Activated CD4-positive, alpha-beta T cell treated with anti-CD3 and anti-CD28 coated beads, Interleukin-2, amount 10 ng/mL, durations not matched to agents 7 days and 5 days (primary cell): Measurements from ENCODE around the gene RCAN1. TPM values are rescaled to one million over a fixed set of nuclear protein-coding genes. Genes with fewer than 3 reads are reported as not detected.
"Not testable (repeated sequence)": the region's sequence is repeated elsewhere in the genome, so short reads cannot be mapped to it uniquely, and the experiment has no call there.

ENCODE experiments used
- CTCF ChIA-PET: fragments of 350-600 bp; sonication (Branson Sonifier 250); formaldehyde crosslinking; loops from one replicate; lab custom pipeline; 2021; ENCODE audit warnings: antibody characterized with exemption; lab: Charles Lee
- POLR2A ChIA-PET: fragments of 350-600 bp; sonication (Branson Sonifier 250); formaldehyde crosslinking; loops from one replicate; lab custom pipeline; 2021; ENCODE audit warnings: antibody characterized with exemption; lab: Charles Lee
- DNase-seq: peaks from one replicate; pipeline ENCODE4 v3.0.0-alpha.2; 2020
- H3K27ac Mint-ChIP-seq: one replicate; pipeline ENCODE4 v1.8.0; 2021; ENCODE audit warnings: mild to moderate bottlenecking, moderate library complexity, mixed read lengths
- H3K27me3 Mint-ChIP-seq: one replicate; pipeline ENCODE4 v1.8.0; 2021; ENCODE audit warnings: mixed read lengths
- H3K36me3 Mint-ChIP-seq: one replicate; pipeline ENCODE4 v1.8.0; 2021; ENCODE audit warnings: low read depth, mixed read lengths
- H3K4me1 Mint-ChIP-seq: one replicate; pipeline ENCODE4 v1.8.0; 2021; ENCODE audit warnings: mixed read lengths
- H3K4me3 Mint-ChIP-seq: one replicate; pipeline ENCODE4 v1.8.0; 2021; ENCODE audit warnings: mild to moderate bottlenecking, moderate library complexity, mixed read lengths
- H3K9me3 Mint-ChIP-seq: one replicate; pipeline ENCODE4 v1.8.0; 2021; ENCODE audit warnings: mixed read lengths
- total RNA-seq, 2 experiments: library from RNA; stranded (reverse); gene quantifications; one replicate each; pipeline ENCODE4 v1.2.3, GENCODE V29; 2021

RCAN1 gene
- total RNA-seq, 2 experiments from 2014 or later, result 8.0 to 8.2 TPM

GRCh38 chr21:34570313-34570712 is 44.6 kb downstream of the RCAN1 start:
- POLR2A ChIA-PET, result no interaction called here
- no peak for DNase-seq
- Mint-ChIP-seq H3K4me3 (no peak overlapping the region), H3K27ac (no peak overlapping the region), H3K4me1 (no peaks in the 10 kb centered on the region), H3K9me3 (peaks cover 9% of the 10 kb centered on the region), H3K36me3 (peaks cover 4% of the 10 kb centered on the region), H3K27me3 (no peaks in the 10 kb centered on the region)
- CTCF ChIA-PET, result no interaction called here

GRCh38 chr21:34569381-34569979 is 45.4 kb downstream of the RCAN1 start:
- H3K27ac Mint-ChIP-seq, result no peak overlapping the region
- DNase-seq, result no peak
- H3K4me1 Mint-ChIP-seq, result no peaks in the 10 kb centered on the region
- peaks cover 9% of the 10 kb centered on the region for H3K9me3 Mint-ChIP-seq
- H3K4me3 Mint-ChIP-seq, result no peak overlapping the region
- ChIA-PET CTCF (no interaction called here), POLR2A (no interaction called here)
- H3K27me3 Mint-ChIP-seq, result no peaks in the 10 kb centered on the region
- H3K36me3 Mint-ChIP-seq, result peaks cover 4% of the 10 kb centered on the region

GRCh38 chr21:34568801-34569200 is 46.1 kb downstream of the RCAN1 start:
- H3K27ac Mint-ChIP-seq, H3K27me3 Mint-ChIP-seq, H3K4me1 Mint-ChIP-seq, POLR2A ChIA-PET, H3K36me3 Mint-ChIP-seq, DNase-seq, H3K9me3 Mint-ChIP-seq, H3K4me3 Mint-ChIP-seq: not testable (repeated sequence)
- CTCF ChIA-PET, result interaction anchor here (0.6 kb wide), 1 partner anchor 122 kb away, joined by 5 read pairs; no protein-coding TSS in a partner anchor

GRCh38 chr21:34567604-34568155 is 47.2 kb downstream of the RCAN1 start:
- DNase-seq, result no peak
- Mint-ChIP-seq H3K9me3 (peaks cover 8% of the 10 kb centered on the region), H3K4me3 (no peak overlapping the region), H3K36me3 (peaks cover 3% of the 10 kb centered on the region), H3K4me1 (no peaks in the 10 kb centered on the region), H3K27ac (no peak overlapping the region), H3K27me3 (no peaks in the 10 kb centered on the region)
- CTCF ChIA-PET, result no interaction called here
- POLR2A ChIA-PET, result no interaction called here

GRCh38 chr21:34565238-34565637 is 49.7 kb downstream of the RCAN1 start:
- Mint-ChIP-seq H3K4me1 (no peaks in the 10 kb centered on the region), H3K4me3 (no peak overlapping the region), H3K27me3 (no peaks in the 10 kb centered on the region), H3K27ac (no peak overlapping the region), H3K9me3 (peaks cover 5% of the 10 kb centered on the region), H3K36me3 (peaks cover 1% of the 10 kb centered on the region)
- no peak for DNase-seq
- ChIA-PET POLR2A (no interaction called here), CTCF (no interaction called here)

- H3K27ac Mint-ChIP-seq, H3K4me1 Mint-ChIP-seq, H3K4me3 Mint-ChIP-seq, POLR2A ChIA-PET, H3K27me3 Mint-ChIP-seq, H3K9me3 Mint-ChIP-seq, H3K36me3 Mint-ChIP-seq, CTCF ChIA-PET, DNase-seq: not testable (repeated sequence)
Observed at GRCh38 chr21:34563370-34563769, 51.5 kb downstream of the RCAN1 start.

GRCh38 chr21:34561806-34562205 is 53.1 kb downstream of the RCAN1 start:
- Mint-ChIP-seq H3K9me3 (no peaks in the 10 kb centered on the region), H3K27ac (no peak overlapping the region), H3K27me3 (no peaks in the 10 kb centered on the region), H3K4me3 (no peak overlapping the region), H3K36me3 (no peaks in the 10 kb centered on the region), H3K4me1 (no peaks in the 10 kb centered on the region)
- POLR2A ChIA-PET, result no interaction called here
- no peak for DNase-seq
- CTCF ChIA-PET, result no interaction called here

GRCh38 chr21:34560609-34561008 is 54.3 kb downstream of the RCAN1 start:
- CTCF ChIA-PET, result no interaction called here

GRCh38 chr21:34560021-34560420 is 54.9 kb downstream of the RCAN1 start:
- no peak for DNase-seq
- H3K9me3 Mint-ChIP-seq, result peaks cover 3% of the 10 kb centered on the region
- no peaks in the 10 kb centered on the region for H3K4me1 Mint-ChIP-seq
- no peak overlapping the region for H3K4me3 Mint-ChIP-seq
- H3K36me3 Mint-ChIP-seq, result no peaks in the 10 kb centered on the region
- no peak overlapping the region for H3K27ac Mint-ChIP-seq
- no peaks in the 10 kb centered on the region for H3K27me3 Mint-ChIP-seq
- CTCF ChIA-PET, result no interaction called here
- POLR2A ChIA-PET, result no interaction called here

More at GRCh38 chr21:34560609-34561008, 54.3 kb downstream of the RCAN1 start:
- Mint-ChIP-seq H3K4me1 (no peaks in the 10 kb centered on the region), H3K27ac (no peak overlapping the region), H3K9me3 (no peaks in the 10 kb centered on the region), H3K4me3 (no peak overlapping the region), H3K27me3 (no peaks in the 10 kb centered on the region), H3K36me3 (no peaks in the 10 kb centered on the region)
- POLR2A ChIA-PET, result no interaction called here
- DNase-seq, result no peak

GRCh38 chr21:34559089-34559631 is 55.8 kb downstream of the RCAN1 start:
- POLR2A ChIA-PET, result no interaction called here
- Mint-ChIP-seq H3K9me3 (peaks cover 8% of the 10 kb centered on the region), H3K36me3 (no peaks in the 10 kb centered on the region), H3K27ac (no peak overlapping the region), H3K4me1 (no peaks in the 10 kb centered on the region), H3K27me3 (no peaks in the 10 kb centered on the region), H3K4me3 (no peak overlapping the region)
- CTCF ChIA-PET, result no interaction called here
- no peak for DNase-seq

- CTCF ChIA-PET, result interaction anchor here (0.6 to 0.8 kb wide), 2 partner anchors 9 to 1779 kb away, joined by 3 read pairs; no protein-coding TSS in a partner anchor
- H3K36me3 Mint-ChIP-seq, result no peaks in the 10 kb centered on the region
Observed at GRCh38 chr21:34558166-34558565, 56.7 kb downstream of the RCAN1 start.

GRCh38 chr21:34557261-34557660 is 57.7 kb downstream of the RCAN1 start:
- POLR2A ChIA-PET, result no interaction called here
- Mint-ChIP-seq H3K27me3 (no peaks in the 10 kb centered on the region), H3K4me1 (no peaks in the 10 kb centered on the region), H3K9me3 (peaks cover 8% of the 10 kb centered on the region), H3K27ac (no peak overlapping the region), H3K4me3 (no peak overlapping the region), H3K36me3 (no peaks in the 10 kb centered on the region)
- CTCF ChIA-PET, result no interaction called here
- DNase-seq, result no peak

More at GRCh38 chr21:34558166-34558565, 56.7 kb downstream of the RCAN1 start:
- Mint-ChIP-seq H3K4me3 (no peak overlapping the region), H3K9me3 (peaks cover 8% of the 10 kb centered on the region), H3K27ac (no peak overlapping the region), H3K27me3 (no peaks in the 10 kb centered on the region), H3K4me1 (no peaks in the 10 kb centered on the region)
- POLR2A ChIA-PET, result no interaction called here
- DNase-seq, result no peak

GRCh38 chr21:34554670-34555069 is 60.2 kb downstream of the RCAN1 start:
- not testable (repeated sequence) for H3K27me3 Mint-ChIP-seq, H3K27ac Mint-ChIP-seq, DNase-seq, H3K36me3 Mint-ChIP-seq, H3K9me3 Mint-ChIP-seq, H3K4me1 Mint-ChIP-seq, H3K4me3 Mint-ChIP-seq
- ChIA-PET POLR2A (interaction anchor here (0.5 kb wide), 1 partner anchor 28 kb away, joined by 3 read pairs; no protein-coding TSS in a partner anchor), CTCF (interaction anchor here (0.9 kb wide), 1 partner anchor 12 kb away, joined by 3 read pairs; no protein-coding TSS in a partner anchor)
